Stimulated activated CD8-positive, alpha-beta memory T cell treated with anti-CD3 and anti-CD28 coated beads, Interleukin-2, amount 100 ng/mL, for 1 hour (primary cell): ENCODE data around the gene ITGA5.
A peak's percentile ranks its signal among the peaks of the same experiment; 100 is the strongest.

ENCODE experiments used
- DNase-seq, 2 donors: peaks; one replicate each; pipeline ENCODE4 v3.0.0-alpha.2; 2020; ENCODE audit warnings: low read depth in 2 of 2

ITGA5 gene

GRCh38 chr12:54430471-54431069 lies 11.5 kb upstream of the ITGA5 start:
- no peak for DNase-seq

DNA sequence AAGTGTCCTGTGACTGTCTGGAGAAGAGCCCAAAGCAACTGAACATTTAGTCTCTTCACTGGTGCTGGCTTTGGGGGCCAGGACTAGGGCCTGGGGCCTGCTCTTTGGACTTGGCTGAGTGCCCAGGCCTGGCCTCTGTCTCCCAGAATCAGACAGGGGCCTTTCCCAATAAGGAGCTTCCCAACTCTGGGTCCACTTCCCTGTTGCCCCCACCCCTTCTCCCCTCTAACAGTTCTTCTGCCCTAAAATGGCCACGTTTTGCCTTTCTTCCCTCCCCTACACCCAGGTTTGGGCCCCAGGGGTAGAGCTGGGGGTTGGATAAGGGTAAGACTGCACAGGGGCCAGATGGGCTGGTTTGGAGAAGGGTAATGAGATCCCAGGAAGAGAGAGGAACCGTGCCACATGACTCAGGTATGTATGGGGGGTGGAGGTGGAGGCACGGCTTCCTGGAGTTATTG lies 10.0 kb upstream of the ITGA5 start:
- DNase-seq: no peak

GRCh38 chr12:54428050-54429013 lies 9.3 kb upstream of the ITGA5 start:
- no peak for DNase-seq

DNA sequence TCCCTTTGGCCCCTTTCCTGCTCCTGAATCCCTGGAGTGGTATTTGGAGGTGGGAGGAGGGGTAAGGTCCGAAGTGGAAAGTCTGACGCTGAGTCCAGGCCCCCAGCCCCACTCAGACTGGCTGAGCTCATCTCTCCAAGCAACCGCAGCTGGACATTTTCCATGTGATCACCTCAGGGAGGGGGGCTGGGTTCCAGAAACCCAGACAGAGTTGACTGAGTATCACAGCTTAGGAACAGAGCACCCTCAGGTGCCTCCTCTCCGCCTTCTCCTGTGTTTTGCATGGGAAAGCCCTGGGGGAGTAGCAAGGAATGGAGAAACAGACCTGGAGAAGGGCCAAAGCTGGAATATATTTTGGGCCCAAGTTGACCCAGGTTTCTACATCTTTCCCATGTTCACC lies 8.0 kb upstream of the ITGA5 start:
- DNase-seq: no peak

- DNase-seq: no peak
These were observed 7.6 kb upstream of the ITGA5 start for GRCh38 chr12:54426690-54427089.

DNA sequence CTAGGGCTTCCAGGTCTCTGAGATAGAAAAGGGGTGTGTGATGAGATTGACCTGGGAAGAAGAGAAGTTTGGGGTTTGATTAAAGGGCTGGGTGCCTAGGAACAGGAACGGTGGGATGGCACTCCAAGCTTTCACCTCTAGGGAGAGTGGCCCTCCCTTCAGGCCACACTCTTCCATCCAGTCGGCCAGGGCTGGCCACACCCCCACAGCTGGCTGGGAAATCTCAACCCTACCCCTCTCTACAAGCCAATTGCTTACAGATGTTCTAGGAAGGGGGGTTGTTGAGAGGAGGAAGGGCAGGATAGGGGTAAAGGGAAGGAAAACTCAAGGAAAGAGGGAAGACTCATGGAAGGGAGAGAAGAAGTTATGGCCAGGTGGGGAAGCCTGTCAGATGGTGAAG lies 6.6 kb upstream of the ITGA5 start:
- DNase-seq: no peak

DNA sequence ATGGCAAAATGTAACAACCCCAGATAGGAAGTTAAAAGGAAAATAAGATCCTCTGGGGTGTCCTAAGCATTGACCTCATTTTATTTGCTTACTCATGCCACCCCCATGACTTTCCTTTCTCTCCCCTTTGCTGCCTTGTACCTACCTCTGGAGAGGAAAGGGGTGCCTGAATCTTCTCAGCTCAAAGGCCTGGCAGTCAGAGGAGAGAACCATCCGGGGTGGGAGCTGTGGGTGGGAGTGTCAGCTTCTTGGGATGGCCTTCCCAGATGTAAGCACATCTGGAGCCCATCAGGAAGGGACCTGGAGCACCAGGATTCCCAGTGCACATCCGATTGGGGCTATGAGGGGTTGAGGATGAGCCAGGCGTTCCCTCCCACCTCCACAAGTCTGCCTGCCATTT lies 5.2 kb upstream of the ITGA5 start:
- DNase-seq: no peak

GRCh38 chr12:54423816-54424150 lies 4.7 kb upstream of the ITGA5 start:
- no peak for DNase-seq

DNA sequence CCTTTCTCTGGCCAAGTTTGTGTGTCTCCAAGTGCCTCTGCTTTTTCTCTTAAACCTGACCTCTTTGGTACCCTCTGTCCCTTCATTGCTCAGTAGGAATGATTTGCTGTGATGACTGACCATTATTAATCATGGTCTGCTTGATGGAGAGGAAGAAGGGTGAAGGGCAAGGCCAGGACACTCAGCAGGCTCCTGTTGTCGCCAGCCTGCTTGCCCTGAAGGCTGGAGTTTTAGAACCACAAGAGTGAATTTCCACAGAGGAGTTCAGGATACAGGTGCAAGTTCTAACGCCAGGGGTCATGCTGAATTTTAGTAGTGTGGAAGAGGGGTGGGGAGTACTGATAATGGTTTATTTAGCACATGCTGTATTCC lies 2.8 kb upstream of the ITGA5 start:
- no peak for DNase-seq

DNA sequence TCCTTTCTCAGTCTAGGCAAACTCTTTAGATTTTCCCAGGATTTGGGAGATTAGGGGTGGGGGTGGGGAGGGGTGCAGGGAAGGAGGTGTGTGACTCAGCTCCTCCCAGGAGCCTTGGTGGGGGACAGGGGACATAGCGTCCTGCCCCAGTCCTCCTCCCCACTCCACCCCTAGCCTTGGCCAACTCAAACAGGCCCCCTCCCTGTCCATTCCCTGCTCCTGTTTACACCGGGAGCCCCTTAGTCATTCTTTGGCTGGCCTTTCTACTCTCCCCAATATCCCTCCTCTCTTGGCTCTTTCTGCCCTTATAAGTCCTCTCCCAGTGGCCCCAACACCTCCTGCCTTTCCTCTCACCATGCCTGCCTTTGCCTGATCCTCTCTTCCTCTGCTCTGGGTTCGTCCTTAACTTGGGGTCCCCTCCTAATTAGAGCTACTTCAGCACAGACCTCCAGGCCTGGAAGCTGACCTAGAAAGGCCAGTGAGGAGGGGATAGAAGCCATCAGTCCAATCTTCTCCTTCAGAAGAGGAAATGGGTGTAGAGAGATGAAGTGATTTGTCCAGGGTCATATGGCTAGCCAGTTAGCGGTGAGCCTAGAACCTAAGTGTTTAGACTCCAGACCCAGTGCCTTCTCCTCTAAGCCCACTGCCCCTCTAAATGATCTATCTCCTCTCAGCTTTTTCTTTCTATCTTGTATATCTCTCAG lies 2.3 kb upstream of the ITGA5 start:
- no peak for DNase-seq

- DNase-seq: no peak
These were observed 1.7 kb upstream of the ITGA5 start for GRCh38 chr12:54420766-54421144.

DNA sequence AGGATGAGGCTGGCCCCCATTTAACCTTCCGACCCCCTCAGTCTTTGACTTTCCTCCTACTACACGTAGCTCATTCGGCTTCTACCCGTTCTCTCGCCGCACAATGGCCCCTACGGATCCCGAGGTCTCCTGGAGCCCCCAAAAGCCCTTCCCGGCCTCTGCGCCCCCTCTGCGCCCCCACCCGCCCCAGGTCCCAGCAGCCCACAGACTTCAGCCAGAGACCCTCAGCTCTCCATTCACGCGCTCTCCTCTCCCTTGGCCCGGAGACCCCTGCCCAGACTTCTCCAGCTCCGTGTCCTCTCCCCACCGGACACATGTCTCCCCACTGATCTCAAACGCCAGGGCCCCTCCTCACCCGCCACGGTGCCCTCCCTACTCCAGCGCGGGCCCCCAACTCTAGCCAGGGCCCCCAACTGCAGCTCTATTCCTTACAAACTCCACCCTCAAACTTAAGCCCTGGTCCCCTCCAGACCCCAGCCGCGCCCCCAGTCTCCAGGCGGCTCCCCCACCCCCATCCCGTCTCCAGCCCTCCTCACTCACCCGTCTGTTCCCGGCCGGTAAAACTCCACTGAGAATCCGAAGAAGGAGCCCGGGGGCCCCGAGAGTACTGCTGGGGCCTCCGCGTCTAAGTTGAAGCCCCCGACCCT lies 502 bp downstream of the ITGA5 start:
- DNase-seq: no peak

GRCh38 chr12:54417712-54418440 lies 1.2 kb downstream of the ITGA5 start:
- DNase-seq: no peak

DNA sequence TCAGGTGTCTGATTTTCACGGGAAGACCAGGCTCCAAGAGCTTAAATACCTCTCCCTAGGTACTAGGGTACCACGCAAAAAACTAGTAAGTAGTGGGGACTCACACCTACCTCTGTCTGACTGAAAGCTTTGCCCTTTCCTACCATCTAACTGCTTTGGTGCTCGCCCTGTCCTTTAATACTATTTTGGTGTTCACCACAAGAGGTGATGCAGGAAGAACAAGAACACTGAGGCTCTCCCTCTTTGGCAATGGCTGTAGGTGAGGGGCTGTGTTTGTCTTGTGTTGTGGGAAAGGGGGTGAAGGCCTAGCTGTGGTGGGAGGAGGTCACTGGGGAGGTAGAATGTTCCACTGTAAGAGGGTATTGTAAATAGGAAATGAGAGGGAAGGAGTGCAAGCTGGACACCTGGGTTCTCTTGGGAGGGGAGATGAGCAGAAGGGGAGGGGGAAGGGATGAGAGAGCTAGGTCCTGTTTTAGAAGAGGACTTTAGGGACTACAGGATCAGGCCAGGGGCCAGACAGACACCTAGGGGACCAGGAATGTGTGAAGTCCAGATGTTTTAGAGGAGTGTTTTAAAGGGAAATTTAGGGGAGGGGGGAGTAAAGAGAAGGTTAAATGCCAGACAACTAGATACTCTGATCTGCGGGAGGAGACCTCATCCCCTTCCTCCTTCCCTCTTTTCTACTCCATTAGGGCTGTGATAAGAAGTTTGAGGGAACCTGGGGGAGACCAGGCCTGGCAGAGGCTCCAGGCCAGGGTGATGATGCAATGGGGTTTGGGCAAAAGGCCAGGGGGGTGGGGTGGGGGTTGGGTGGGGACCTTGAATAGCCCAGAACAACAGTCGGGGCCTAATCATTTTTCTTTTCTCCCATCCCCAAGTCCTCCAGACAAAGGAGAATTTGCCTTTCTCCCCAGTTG lies 2.1 kb downstream of the ITGA5 start:
- DNase-seq: no peak

DNA sequence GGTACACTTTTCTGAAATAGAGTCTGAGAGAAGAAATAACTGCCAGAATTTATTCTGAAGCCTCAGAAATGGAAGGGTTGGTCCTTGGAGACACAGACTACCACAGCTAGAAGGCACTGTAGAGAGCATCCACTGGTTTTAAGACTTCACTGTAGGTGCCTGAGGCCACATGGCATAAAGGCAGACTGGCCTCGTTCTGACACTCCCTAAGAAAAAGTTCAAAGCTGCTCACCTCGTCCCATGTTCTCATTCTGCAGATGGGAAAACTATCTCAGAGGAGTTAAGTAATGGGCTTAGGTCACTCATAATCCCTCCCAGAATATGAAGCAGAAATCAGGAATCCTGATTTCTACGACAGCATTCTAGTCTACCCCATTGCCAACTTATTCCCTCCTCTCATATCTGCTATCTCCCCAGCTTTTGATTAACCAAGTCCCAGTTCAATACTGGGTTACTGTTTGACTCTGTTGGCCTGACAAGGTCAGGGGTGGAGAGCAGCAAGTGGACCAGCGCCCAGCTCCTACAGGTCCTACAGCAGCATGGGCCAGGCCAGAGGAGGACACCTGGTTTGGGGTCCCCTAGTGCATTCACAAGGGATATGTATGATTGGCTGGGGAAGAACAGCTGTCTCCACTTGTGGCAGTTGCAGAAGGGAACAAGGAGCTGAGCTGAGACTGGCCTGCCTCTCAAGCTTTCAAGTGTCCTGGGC lies 3.7 kb downstream of the ITGA5 start:
- DNase-seq: no peak

GRCh38 chr12:54413284-54414190 lies 5.5 kb downstream of the ITGA5 start:
- peak; percentile 61 to 72 for DNase-seq

DNA sequence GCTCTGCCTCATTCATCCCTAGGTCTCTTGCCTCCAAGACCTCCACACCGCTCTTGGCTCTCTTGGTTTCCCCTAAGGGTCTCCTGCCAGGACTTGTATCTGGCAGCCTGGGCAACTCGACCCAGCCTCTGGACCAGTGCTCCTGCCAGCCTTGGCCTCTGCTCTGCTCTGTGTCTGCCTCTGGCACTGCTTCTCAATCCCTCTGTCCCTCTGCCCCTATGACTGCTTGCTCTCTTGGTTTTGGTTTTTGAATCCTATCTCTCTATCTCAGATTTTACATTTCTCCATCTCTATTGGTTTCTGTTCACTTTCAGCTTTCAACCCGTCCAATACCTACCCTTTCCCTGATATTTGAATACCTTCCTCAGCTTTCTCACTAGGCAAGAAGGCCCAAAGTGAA lies 6.3 kb downstream of the ITGA5 start:
- no peak for DNase-seq

DNA sequence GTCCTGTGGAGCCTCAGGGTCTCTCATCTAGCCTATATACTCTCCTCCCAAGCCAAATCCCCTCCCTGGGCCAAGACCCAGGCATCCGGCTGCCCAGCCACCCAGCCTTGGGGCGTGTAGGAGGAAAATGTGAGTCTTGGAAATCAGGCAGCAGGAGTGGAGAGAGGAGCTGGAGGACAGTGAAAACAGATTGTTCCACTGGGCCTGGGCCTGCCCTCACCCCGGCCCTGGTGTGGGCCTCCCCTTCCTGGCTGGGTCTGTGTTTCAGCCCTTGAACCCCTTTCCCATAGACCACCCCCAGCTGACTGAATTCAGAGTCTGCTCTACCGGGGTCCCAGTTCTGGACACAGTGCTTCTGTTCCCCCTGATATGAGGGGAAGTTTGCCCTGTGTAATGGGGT lies 6.7 kb downstream of the ITGA5 start:
- DNase-seq: no peak
